RWPE2 (cell line): ENCODE measurements around the gene RRAD.

Source experiments
- ATAC-seq: fragments of 200-7000 bp; cut with Tn5 transposase; 3 replicates; pipeline ENCODE4 v1.9.1; 2021; ENCODE audit warnings: low read depth
- DNase-seq: peaks from one replicate; pipeline ENCODE4 v3.0.0-alpha.2; 2020; ENCODE audit warnings: low spot score
- H3K27ac ChIP-seq: fragments of 450-650 bp; 2 replicates; pipeline ENCODE4 v1.5.1; 2017; ENCODE audit warnings: mild to moderate bottlenecking; ENCODE audit not compliant: poor library complexity, severe bottlenecking
- H3K27me3 ChIP-seq: fragments of 250-450 bp; sonication (Bioruptor Pico); 2 replicates; pipeline ENCODE4 v1.5.1; 2021; ENCODE audit warnings: mild to moderate bottlenecking, moderate library complexity; ENCODE audit not compliant: insufficient read depth, poor library complexity, severe bottlenecking
- H3K36me3 ChIP-seq: fragments of 250-450 bp; sonication (Bioruptor Pico); 2 replicates; pipeline ENCODE4 v1.5.1; 2020; ENCODE audit warnings: low read depth, mild to moderate bottlenecking, moderate library complexity
- H3K4me1 ChIP-seq: fragments of 250-450 bp; sonication (Bioruptor Pico); 2 replicates; pipeline ENCODE4 v1.5.1; 2021; ENCODE audit warnings: mild to moderate bottlenecking, moderate library complexity; ENCODE audit not compliant: insufficient read depth, poor library complexity, severe bottlenecking
- H3K4me3 ChIP-seq: fragments of 250-450 bp; sonication (Bioruptor Pico); 2 replicates; pipeline ENCODE4 v1.5.1; 2021; ENCODE audit warnings: mild to moderate bottlenecking, moderate library complexity; ENCODE audit not compliant: severe bottlenecking
- H3K9me3 ChIP-seq: fragments of 250-450 bp; sonication (Bioruptor Pico); 2 replicates; pipeline ENCODE4 v1.5.1; 2021; ENCODE audit warnings: mild to moderate bottlenecking, moderate library complexity; ENCODE audit not compliant: severe bottlenecking
- TF ChIP-seq, protein P1 (sequence below): fragments of 450-650 bp; IDR thresholded peaks from one replicate; pipeline ENCODE4 v1.5.1; 2017; ENCODE audit warnings: mild to moderate bottlenecking, moderate library complexity; ENCODE audit not compliant: poor library complexity, severe bottlenecking

RRAD gene

DNA sequence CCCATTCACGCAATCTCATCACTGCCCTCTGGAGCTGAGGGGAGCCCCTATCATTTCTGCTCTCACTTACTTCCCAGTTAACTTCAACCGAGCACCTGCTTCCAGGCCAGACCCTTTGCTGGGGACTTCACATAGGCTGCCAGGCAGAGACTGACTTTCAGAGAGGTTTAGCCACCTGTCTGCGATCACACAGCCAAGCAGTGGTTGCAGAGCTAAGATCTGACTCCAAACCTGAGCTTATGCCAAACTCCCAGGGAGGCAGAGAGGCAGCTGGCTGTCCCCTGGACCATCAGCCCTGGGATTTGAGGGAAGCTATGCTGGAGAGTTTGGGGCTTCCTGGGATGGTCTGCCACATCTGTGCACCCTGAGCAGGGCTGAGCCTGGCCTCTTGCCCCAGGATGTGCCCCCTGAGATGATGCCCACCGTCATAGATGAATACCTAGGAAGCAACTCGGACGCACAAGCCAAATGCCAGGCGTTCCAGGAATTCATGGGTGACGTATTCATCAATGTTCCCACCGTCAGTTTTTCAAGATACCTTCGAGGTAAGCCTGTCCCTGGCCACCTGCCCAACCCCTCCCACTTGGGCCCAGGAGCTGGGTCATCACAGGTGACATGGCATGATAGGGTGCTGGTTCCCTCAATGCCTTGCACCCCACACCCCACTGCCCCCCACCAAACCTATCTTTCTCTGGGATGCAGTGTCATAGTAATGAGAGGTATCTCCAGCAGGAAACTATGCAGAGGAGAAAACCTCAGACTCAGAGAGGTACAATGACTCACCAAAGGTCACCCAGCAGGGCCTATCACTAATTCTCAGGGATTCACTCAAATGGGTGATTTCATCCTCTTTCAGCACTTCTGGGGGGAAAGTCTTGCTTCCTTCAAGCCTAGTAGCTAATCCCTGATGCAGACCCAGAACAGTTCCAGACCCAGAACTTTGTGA lies 45.7 kb upstream of the RRAD start:
- TF ChIP-seq, protein P1, sequence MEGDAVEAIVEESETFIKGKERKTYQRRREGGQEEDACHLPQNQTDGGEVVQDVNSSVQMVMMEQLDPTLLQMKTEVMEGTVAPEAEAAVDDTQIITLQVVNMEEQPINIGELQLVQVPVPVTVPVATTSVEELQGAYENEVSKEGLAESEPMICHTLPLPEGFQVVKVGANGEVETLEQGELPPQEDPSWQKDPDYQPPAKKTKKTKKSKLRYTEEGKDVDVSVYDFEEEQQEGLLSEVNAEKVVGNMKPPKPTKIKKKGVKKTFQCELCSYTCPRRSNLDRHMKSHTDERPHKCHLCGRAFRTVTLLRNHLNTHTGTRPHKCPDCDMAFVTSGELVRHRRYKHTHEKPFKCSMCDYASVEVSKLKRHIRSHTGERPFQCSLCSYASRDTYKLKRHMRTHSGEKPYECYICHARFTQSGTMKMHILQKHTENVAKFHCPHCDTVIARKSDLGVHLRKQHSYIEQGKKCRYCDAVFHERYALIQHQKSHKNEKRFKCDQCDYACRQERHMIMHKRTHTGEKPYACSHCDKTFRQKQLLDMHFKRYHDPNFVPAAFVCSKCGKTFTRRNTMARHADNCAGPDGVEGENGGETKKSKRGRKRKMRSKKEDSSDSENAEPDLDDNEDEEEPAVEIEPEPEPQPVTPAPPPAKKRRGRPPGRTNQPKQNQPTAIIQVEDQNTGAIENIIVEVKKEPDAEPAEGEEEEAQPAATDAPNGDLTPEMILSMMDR: no peak
- Histone ChIP-seq H3K4me1 (peaks cover 16% of the 10 kb centered on the region), H3K4me3 (no peak overlapping the region), H3K36me3 (no peaks in the 10 kb centered on the region), H3K9me3 (no peaks in the 10 kb centered on the region), H3K27me3 (no peaks in the 10 kb centered on the region), H3K27ac (peak overlapping the region; percentile 69)
- DNase-seq (no peak), ATAC-seq (peak; percentile 78)

DNA sequence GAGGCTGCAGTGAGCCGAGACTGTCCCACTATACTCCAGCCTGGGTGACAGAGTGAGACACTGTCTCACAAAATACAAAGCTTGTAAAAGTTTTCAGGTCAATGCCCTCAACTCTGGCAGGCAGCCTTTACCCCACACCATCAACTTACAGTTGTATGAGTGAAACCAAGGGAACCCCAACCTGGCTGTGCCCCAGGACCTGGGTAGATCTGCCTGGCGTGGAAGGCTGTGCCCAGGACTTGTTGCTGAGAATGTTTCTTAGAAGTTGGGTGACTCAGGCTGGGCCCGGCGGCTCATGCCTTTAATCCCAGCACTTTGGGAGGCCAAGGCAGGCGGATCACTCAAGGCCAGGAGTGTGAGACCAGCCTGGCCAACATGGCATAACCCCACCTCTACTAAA lies 43.5 kb upstream of the RRAD start:
- no peaks in the 10 kb centered on the region for H3K27me3 ChIP-seq
- no peak for DNase-seq

DNA sequence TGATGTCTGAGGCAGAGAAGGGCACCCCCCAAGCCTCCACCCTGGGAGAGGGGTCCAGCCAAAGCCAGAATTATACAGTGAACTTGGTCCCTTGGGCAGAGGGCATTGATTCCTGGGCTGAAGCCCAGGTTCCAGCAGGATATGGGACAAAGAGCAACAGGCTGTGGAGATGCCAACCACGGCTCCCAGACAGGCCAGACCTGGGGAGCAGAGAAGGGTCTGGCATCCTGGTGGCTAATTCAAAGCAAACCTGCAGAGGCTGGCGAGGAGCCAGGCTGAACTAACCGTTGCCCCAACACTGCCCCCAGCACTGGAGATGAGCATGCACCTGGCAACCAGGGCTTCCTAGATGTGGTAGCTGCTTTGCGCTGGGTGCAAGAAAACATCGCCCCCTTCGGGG lies 38.7 kb upstream of the RRAD start:
- no peak for DNase-seq
- H3K4me1 ChIP-seq: no peaks in the 10 kb centered on the region
- no peaks in the 10 kb centered on the region for H3K36me3 ChIP-seq
- H3K4me3 ChIP-seq: no peak overlapping the region
- TF ChIP-seq, protein P1: no peak
- H3K9me3 ChIP-seq: no peaks in the 10 kb centered on the region
- H3K27me3 ChIP-seq: no peaks in the 10 kb centered on the region
- no peak overlapping the region for H3K27ac ChIP-seq
- no peak for ATAC-seq

More for the DNA sequence above, 43.5 kb upstream of the RRAD start:
- ATAC-seq: no peak
- peaks cover 16% of the 10 kb centered on the region for H3K4me1 ChIP-seq
- TF ChIP-seq, protein P1: no peak
- no peak overlapping the region for H3K27ac ChIP-seq
- H3K36me3 ChIP-seq: no peaks in the 10 kb centered on the region
- no peak overlapping the region for H3K4me3 ChIP-seq
- H3K9me3 ChIP-seq: no peaks in the 10 kb centered on the region

DNA sequence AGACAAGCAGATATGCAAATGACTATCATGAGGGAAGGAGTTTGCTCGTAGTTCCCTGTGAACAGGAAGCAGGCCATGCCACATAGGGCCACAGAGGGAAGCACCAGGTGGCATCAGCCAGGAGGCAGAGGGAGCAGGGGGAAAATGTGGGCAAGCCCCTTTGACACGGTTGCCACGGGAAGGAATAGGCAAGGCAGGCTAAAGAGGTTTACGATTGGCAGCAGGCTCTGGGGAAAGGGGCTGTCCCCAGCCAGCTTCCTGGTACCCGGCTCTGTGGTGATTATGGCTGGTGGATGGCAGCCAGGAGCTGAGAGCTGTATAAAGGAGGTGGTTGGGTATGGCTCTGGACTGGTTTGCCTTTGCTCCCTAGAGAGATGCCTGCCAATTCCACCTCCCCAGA lies 36.6 kb upstream of the RRAD start:
- TF ChIP-seq, protein P1: no peak
- no peak for DNase-seq
- no peak overlapping the region for H3K27ac ChIP-seq

More for the DNA sequence above, 36.6 kb upstream of the RRAD start:
- Histone ChIP-seq H3K9me3 (no peaks in the 10 kb centered on the region), H3K4me3 (no peak overlapping the region), H3K4me1 (no peaks in the 10 kb centered on the region), H3K27me3 (no peaks in the 10 kb centered on the region), H3K36me3 (no peaks in the 10 kb centered on the region)
- no peak for ATAC-seq
